ENCODE data around the gene NGB. TPM values are rescaled to one million over a fixed set of nuclear protein-coding genes. Genes with fewer than 3 reads are reported as not detected.
A peak's percentile ranks its signal among the peaks of the same experiment; 100 is the strongest.

Gene NGB
- total and polyA plus RNA-seq, 2 donors (not counting 3 experiments of a cell fraction or from before 2014, with no cell fraction given): not detected

DNA sequence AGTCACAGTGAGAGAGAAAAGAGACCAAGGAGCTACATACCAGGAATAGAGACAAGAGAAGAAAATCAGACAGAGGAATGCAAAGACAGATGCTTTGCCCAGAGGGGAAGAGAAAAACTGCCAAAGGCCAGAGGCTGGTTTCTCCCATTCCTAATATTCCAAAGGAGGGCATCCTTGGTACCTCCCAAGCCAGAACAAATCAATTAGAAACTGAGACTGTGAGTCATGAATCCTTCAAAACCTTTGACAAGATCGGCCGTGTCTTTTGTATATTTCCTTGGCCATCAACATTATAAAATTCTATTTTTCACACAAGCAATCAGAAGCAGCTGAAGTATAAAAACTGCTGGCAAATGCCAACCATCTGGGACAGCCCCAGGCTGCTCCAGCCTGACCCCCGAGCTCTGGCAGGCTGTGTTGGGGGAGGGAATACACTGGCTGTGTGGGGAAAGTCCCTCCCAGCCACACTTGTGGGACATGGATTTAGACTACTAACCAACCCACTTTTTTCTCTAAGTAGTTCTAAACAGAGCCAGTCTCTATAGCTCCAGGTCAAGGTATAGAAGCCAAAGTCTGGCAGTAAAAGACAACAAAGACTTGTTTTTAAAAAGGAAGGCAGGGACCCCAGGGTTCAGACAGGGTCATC, 36.0 kb upstream of the NGB start:
- H3K4me3 ChIP-seq (replicated peaks in 1 of 3; ENCODE audit: insufficient read depth in 1 of 3, low read depth in 1 of 3, low read length in 3 of 3): no peak overlapping the region
- TF ChIP-seq MYC (IDR thresholded peaks at IDR 0.05; ENCODE audit: low read depth, low read length) (no peak), POLR2A (IDR thresholded peaks at IDR 0.05; ENCODE audit: low read depth, low read length) (no peak), JUN (IDR thresholded peaks at IDR 0.05; ENCODE audit: borderline replicate concordance, insufficient read depth, insufficient read length, low read depth) (no peak), CTCF (IDR thresholded peaks at IDR 0.05; ENCODE audit: extremely low read depth in 1 of 2, insufficient read depth in 1 of 2, low read depth in 1 of 2, low read length in 2 of 2) (no peak), GATA2 (IDR thresholded peaks at IDR 0.05; ENCODE audit: insufficient read depth, insufficient read length, low read depth, low read length) (no peak), EZH2 (IDR thresholded peaks at IDR 0.05; ENCODE audit: borderline replicate concordance, low read depth, low read length, severe bottlenecking) (no peak), FOS (IDR thresholded peaks at IDR 0.05; ENCODE audit: borderline replicate concordance, insufficient read depth, low read length) (no peak), POLR2AphosphoS5 (IDR thresholded peaks at IDR 0.05; ENCODE audit: insufficient read depth, low read depth, low read length) (no peak), MAX (IDR thresholded peaks at IDR 0.05; ENCODE audit: insufficient read depth, insufficient read length) (no peak)
- FAIRE-seq: no peak
- peaks cover 23% of the 10 kb centered on the region for H3K4me1 ChIP-seq (ENCODE audit: control insufficient read depth, extremely low read depth, insufficient read depth, low read length)
- dilution Hi-C loops (cut with MboI; ENCODE audit: extremely low pct_ligation_motif_present, low sequenced_read_pairs): no loop called here
- no peak overlapping the region for H3K9ac ChIP-seq (replicated peaks; ENCODE audit: extremely low read depth, insufficient read depth, low read length)
- no peak overlapping the region for H2AFZ ChIP-seq (ENCODE audit: low read depth, low read length)
- no TSS peak for BruUV-seq (replicated peaks)
- H4K20me1 ChIP-seq (replicated peaks; ENCODE audit: control insufficient read depth, extremely low read depth, insufficient read depth, low read length): no peaks in the 10 kb centered on the region
- H3K27ac ChIP-seq (ENCODE audit: insufficient read depth, low read depth, low read length): no peak overlapping the region
- no peaks in the 10 kb centered on the region for H3K9me3 ChIP-seq (replicated peaks; ENCODE audit: control insufficient read depth, insufficient read depth, low read length)
- ChIA-PET POLR2A (no interaction called here), CTCF (interaction anchor here (0.9 to 12.7 kb wide), 2 partner anchors 7 to 158 kb away, joined by 3 to 515 read pairs; no protein-coding TSS in a partner anchor)
- H3K27me3 ChIP-seq (ENCODE audit: control insufficient read depth in 2 of 2, insufficient read depth in 2 of 2, low read length in 2 of 2): no peaks in the 10 kb centered on the region
- peak; percentile 44 for DNase-seq (ENCODE audit: low read depth, low spot score)
- no peaks in the 10 kb centered on the region for H3K9me1 ChIP-seq (replicated peaks; ENCODE audit: control insufficient read depth, extremely low read depth, insufficient read depth, low read length)
- H3K79me2 ChIP-seq (ENCODE audit: control insufficient read depth, insufficient read depth, low read length): no peaks in the 10 kb centered on the region
- H3K36me3 ChIP-seq (ENCODE audit: control insufficient read depth in 2 of 2, extremely low read depth in 1 of 2, insufficient read depth in 2 of 2, low read length in 2 of 2): peaks cover 0 to 4% of the 10 kb centered on the region in 2 experiments
- H3K4me2 ChIP-seq (ENCODE audit: insufficient read depth, low read length): no peak overlapping the region
- intact Hi-C loops (cut with micrococcal nuclease): no loop called here
